ENCODE results near the gene NT5C2. TPM values are rescaled to one million over a fixed set of nuclear protein-coding genes. Genes with fewer than 3 reads are reported as not detected.

The NT5C2 gene
- total and polyA plus RNA-seq, 2 of the 8 experiments (the other 6 are each of a cell fraction or from before 2014, with no cell fraction given): 35.2 to 106 TPM

DNA sequence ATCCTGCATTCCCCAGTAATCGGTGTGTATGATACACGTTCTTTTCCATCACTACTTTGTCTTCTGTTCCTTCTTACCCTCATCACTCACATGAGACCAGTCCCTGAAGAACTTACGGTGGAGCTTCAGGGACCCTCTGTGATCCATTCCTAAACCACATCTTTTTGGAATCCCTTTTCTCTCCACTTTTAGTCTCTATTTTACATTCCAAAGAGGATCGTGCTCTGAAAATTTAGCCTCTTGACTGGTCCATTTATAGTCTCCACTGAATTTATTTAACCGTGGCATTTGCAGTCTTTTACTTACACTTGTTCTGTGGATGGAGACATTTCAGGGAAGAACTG, 109.1 kb downstream of the NT5C2 start:
- peaks cover 0 to 25% (median 6%) of the 10 kb centered on the region in 4 experiments; a peak in 5 of 8 replicates for H3K36me3 ChIP-seq (ENCODE audit: control insufficient read depth in 2 of 4, insufficient read depth in 4 of 4, low read length in 3 of 4)
- H3K23ac ChIP-seq (ENCODE audit: insufficient read length): no peak overlapping the region
- no peak overlapping the region for H3K18ac ChIP-seq (ENCODE audit: extremely low read depth, low read length)
- no peak overlapping the region for H3K9ac ChIP-seq (replicated peaks in 1 of 4; ENCODE audit: extremely low read depth in 1 of 4, low read depth in 3 of 4, low read length in 3 of 4)
- no peaks in the 10 kb centered on the region for H3K79me2 ChIP-seq (ENCODE audit: control insufficient read depth in 1 of 2, insufficient read depth in 2 of 2, low read length in 2 of 2)
- no peak for FAIRE-seq
- CTCF ChIA-PET (ENCODE audit: partially characterized antibody): interaction anchor here (0.6 to 1.9 kb wide), 5 partner anchors 9 to 169 kb away, joined by 3 to 7 read pairs (median 3); partner anchors contain the start of gene CNNM2
- H3K14ac ChIP-seq (ENCODE audit: insufficient read length): no peak overlapping the region
- H4K8ac ChIP-seq (ENCODE audit: extremely low read depth, insufficient read depth, low read length): no peak overlapping the region
- POLR2A ChIA-PET (ENCODE audit: partially characterized antibody): interaction anchor here (1.4 kb wide), 1 partner anchor 109 kb away, joined by 3 read pairs; the partner anchor contains the start of gene NT5C2
- H4K20me1 ChIP-seq (replicated peaks in 1 of 2; ENCODE audit: control insufficient read depth in 1 of 2, insufficient read depth in 2 of 2, low read length in 2 of 2): peaks cover 0 to 2% of the 10 kb centered on the region in 2 experiments
- H4K5ac ChIP-seq (ENCODE audit: insufficient read length, low read depth, low read length): no peak overlapping the region
- no peak overlapping the region for H2BK12ac ChIP-seq (ENCODE audit: low read depth, low read length)
- H3K4ac ChIP-seq (replicated peaks; ENCODE audit: insufficient read length, low read depth, low read length): no peak overlapping the region
- no peak overlapping the region for H3K27ac ChIP-seq (ENCODE audit: low read depth, low read length)
- H3K9me3 ChIP-seq (ENCODE audit: insufficient read depth in 2 of 2, low read depth in 1 of 2, low read length in 1 of 2): no peaks in the 10 kb centered on the region
- no peak overlapping the region for H2BK5ac ChIP-seq (ENCODE audit: low read depth, low read length)
- H2BK20ac ChIP-seq (ENCODE audit: low read length): no peak overlapping the region
- H3K4me1 ChIP-seq (replicated peaks in 1 of 4; ENCODE audit: control insufficient read depth in 3 of 4, insufficient read depth in 4 of 4, low read length in 3 of 4): no peaks in the 10 kb centered on the region
- WGBS, 2 experiments (ENCODE audit: extremely low coverage in 1 of 2, insufficient coverage in 1 of 2, insufficient read length in 1 of 2, insufficient replicate concordance in 2 of 2, low coverage in 1 of 2, low lambda C conversion rate in 2 of 2, missing lambda C conversion rate in 1 of 2): 98% methylated on average over 5 of the region's 5 CpGs; no CpG with 5 or more reads in 1 of the 2 experiments
- no peak overlapping the region for H2BK120ac ChIP-seq (replicated peaks; ENCODE audit: low read depth, low read length)
- H3K23me2 ChIP-seq (ENCODE audit: low read depth, low read length): no peaks in the 10 kb centered on the region
- H3K4me2 ChIP-seq (ENCODE audit: insufficient read depth in 1 of 2, low read depth in 2 of 2, low read length in 2 of 2): no peak overlapping the region
- DNase-seq (ENCODE audit: low read depth in 1 of 2, low spot score in 2 of 2): no peak
- TF ChIP-seq CTBP2 (IDR thresholded peaks at IDR 0.05; ENCODE audit: borderline replicate concordance, insufficient read depth, insufficient read length, low read length): no peak
- no peak for TF ChIP-seq SIX5 (IDR thresholded peaks at IDR 0.05; ENCODE audit: low read depth, low read length)
- no peak for TF ChIP-seq GTF2F1 (IDR thresholded peaks at IDR 0.05; ENCODE audit: borderline replicate concordance, low read depth, low read length)
- TF ChIP-seq KDM1A (IDR thresholded peaks at IDR 0.05; ENCODE audit: borderline replicate concordance, low read length): no peak
- TF ChIP-seq CHD2 (IDR thresholded peaks at IDR 0.05; ENCODE audit: low read length): no peak
- no peak for TF ChIP-seq CEBPB (IDR thresholded peaks at IDR 0.05; ENCODE audit: low read depth, low read length)
- TF ChIP-seq TCF12 (IDR thresholded peaks at IDR 0.05; ENCODE audit: low read depth, low read length): no peak
- no peak for TF ChIP-seq RFX5 (IDR thresholded peaks at IDR 0.05; ENCODE audit: borderline replicate concordance, low read depth, low read length)
- TF ChIP-seq JUND (IDR thresholded peaks at IDR 0.05; ENCODE audit: low read length): no peak
- TF ChIP-seq NRF1 (IDR thresholded peaks at IDR 0.05; ENCODE audit: low read depth, low read length): no peak
- TF ChIP-seq TBP (IDR thresholded peaks at IDR 0.05; ENCODE audit: low read depth, low read length): no peak
- no peak for TF ChIP-seq CBX8 (IDR thresholded peaks at IDR 0.05; ENCODE audit: borderline replicate concordance, low read depth, low read length)
- no peak for TF ChIP-seq RXRA (IDR thresholded peaks at IDR 0.05; ENCODE audit: insufficient read depth, low read depth, low read length)
- no peak for TF ChIP-seq PHF8 (conservative IDR thresholded peaks at IDR 0.05; ENCODE audit: low read depth, low read length)
- H4K91ac ChIP-seq (replicated peaks; ENCODE audit: insufficient read length, low read length): no peak overlapping the region
- no peaks in the 10 kb centered on the region; the same call in 1 of the 2 replicates for H3K79me1 ChIP-seq (ENCODE audit: low read depth, low read length)
- H3K56ac ChIP-seq (replicated peaks; ENCODE audit: insufficient read length, low read depth, low read length): no peak overlapping the region
- no peak overlapping the region for H3K4me3 ChIP-seq (ENCODE audit: extremely low read depth in 1 of 4, insufficient read depth in 2 of 4, low read depth in 3 of 4, low read length in 4 of 4)
- H2BK15ac ChIP-seq (ENCODE audit: low read length): no peak overlapping the region
- H2AK5ac ChIP-seq (ENCODE audit: low read depth, low read length): no peak overlapping the region
- H2AFZ ChIP-seq (ENCODE audit: low read length): no peak overlapping the region
- H3K27me3 ChIP-seq (replicated peaks in 1 of 4; ENCODE audit: control insufficient read depth in 3 of 4, extremely low read depth in 1 of 4, insufficient read depth in 3 of 4, low read length in 3 of 4): no peaks in the 10 kb centered on the region
